Measurements from ENCODE around the gene PAWR. TPM values are rescaled to one million over a fixed set of nuclear protein-coding genes. Genes with fewer than 3 reads are reported as not detected.

The PAWR gene
- total and polyA plus RNA-seq, 2 of the 13 experiments (the other 11 are each of a cell fraction or from before 2014, with no cell fraction given): 29.1 to 36.1 TPM

- Histone ChIP-seq H4K20me1 (ENCODE audit: insufficient read depth, low read length) (peaks cover 85% of the 10 kb centered on the region), H3K79me2 (ENCODE audit: insufficient read depth, low read length) (peaks cover 99% of the 10 kb centered on the region), H3K4me2 (ENCODE audit: low read depth, low read length) (peak overlapping the region; percentile 73), H3K36me3 (replicated peaks in 1 of 2; ENCODE audit: control insufficient read depth in 1 of 2, insufficient read depth in 2 of 2, low read length in 2 of 2) (peaks cover 0 to 9% of the 10 kb centered on the region in 2 experiments; a peak in 1 of 5 replicates), H3K27me3 (ENCODE audit: control insufficient read depth in 1 of 2, insufficient read depth in 2 of 2, low read length in 2 of 2) (no peaks in the 10 kb centered on the region; a peak in 1 of 5 replicates), H3K4me1 (ENCODE audit: insufficient read depth, low read length) (peaks cover 51% of the 10 kb centered on the region), H2AFZ (ENCODE audit: low read length) (no peak overlapping the region), H3K9me3 (ENCODE audit: low read length) (no peaks in the 10 kb centered on the region), H3K27ac (ENCODE audit: extremely low read length, insufficient read depth, low read length) (peak overlapping the region; percentile 11), H3K9ac (ENCODE audit: insufficient read depth, low read depth, low read length) (0 out of 2 replicates have a peak overlapping the region, but pooled peaks have one; percentile 27), H3K4me3 (replicated peaks in 1 of 3; ENCODE audit: insufficient read depth in 1 of 3, low read depth in 2 of 3, low read length in 3 of 3) (peak overlapping the region; percentile 35 to 97 (median 76); a peak in 3 of 6 replicates)
- DNase-seq (ENCODE audit: low spot score): peak; percentile 26
- TF ChIP-seq SAP130 (CRISPR knock-in tag; IDR thresholded peaks at IDR 0.05; ENCODE audit: low read depth) (peak; percentile 27; the same call in 1 of the 2 replicates), ZNF549 (CRISPR knock-in tag; IDR thresholded peaks at IDR 0.05) (no peak), SOX6 (IDR thresholded peaks at IDR 0.05) (no peak), SOX6 (CRISPR knock-in tag; IDR thresholded peaks at IDR 0.05) (no peak), ZNF547 (CRISPR knock-in tag; IDR thresholded peaks at IDR 0.05) (no peak), ZNF782 (CRISPR knock-in tag; IDR thresholded peaks at IDR 0.05; ENCODE audit: borderline replicate concordance) (no peak), SSRP1 (CRISPR knock-in tag; IDR thresholded peaks at IDR 0.05) (no peak), ZNF12 (CRISPR knock-in tag; IDR thresholded peaks at IDR 0.05) (no peak), FOXA3 (CRISPR knock-in tag; IDR thresholded peaks at IDR 0.05) (0 out of 2 replicates have a peak, but pooled peaks have one; percentile 39)
- TF ChIP-seq, protein P1, sequence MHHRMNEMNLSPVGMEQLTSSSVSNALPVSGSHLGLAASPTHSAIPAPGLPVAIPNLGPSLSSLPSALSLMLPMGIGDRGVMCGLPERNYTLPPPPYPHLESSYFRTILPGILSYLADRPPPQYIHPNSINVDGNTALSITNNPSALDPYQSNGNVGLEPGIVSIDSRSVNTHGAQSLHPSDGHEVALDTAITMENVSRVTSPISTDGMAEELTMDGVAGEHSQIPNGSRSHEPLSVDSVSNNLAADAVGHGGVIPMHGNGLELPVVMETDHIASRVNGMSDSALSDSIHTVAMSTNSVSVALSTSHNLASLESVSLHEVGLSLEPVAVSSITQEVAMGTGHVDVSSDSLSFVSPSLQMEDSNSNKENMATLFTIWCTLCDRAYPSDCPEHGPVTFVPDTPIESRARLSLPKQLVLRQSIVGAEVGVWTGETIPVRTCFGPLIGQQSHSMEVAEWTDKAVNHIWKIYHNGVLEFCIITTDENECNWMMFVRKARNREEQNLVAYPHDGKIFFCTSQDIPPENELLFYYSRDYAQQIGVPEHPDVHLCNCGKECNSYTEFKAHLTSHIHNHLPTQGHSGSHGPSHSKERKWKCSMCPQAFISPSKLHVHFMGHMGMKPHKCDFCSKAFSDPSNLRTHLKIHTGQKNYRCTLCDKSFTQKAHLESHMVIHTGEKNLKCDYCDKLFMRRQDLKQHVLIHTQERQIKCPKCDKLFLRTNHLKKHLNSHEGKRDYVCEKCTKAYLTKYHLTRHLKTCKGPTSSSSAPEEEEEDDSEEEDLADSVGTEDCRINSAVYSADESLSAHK (CRISPR knock-in tag; IDR thresholded peaks at IDR 0.05; ENCODE audit: borderline replicate concordance): no peak
- FAIRE-seq: no peak
- ATAC-seq: 0 out of 3 replicates have a peak, but pooled peaks have one; percentile 9
- POLR2A ChIA-PET: no interaction called here
- in situ Hi-C loops (cut with HindIII; ENCODE audit: extremely low pct_ligation_motif_present, low pct_unique_long_range_greater_than_20kb) (loop anchor here (25.0 kb wide), 1 partner anchor 123 kb away; no protein-coding TSS in a partner anchor), intact Hi-C loops (cut with micrococcal nuclease; ENCODE audit: unreplicated experiment) (loop anchor here (2.0 to 5.0 kb wide), 2 partner anchors 22 to 43 kb away; no protein-coding TSS in a partner anchor)
- WGBS (ENCODE audit: low lambda C conversion rate): 2% methylated on average over 1 of the region's 1 CpG
- CTCF ChIA-PET (ENCODE audit: low intra/inter-chr PET ratio, low total read pairs): no interaction called here
- BruUV-seq (replicated peaks): no TSS peak
Measured at GRCh38 chr12:79685068-79685467, 5.7 kb downstream of the PAWR start.
